HG02973 (cell line): ENCODE measurements around the gene LSM2.
A peak's percentile ranks its signal among the peaks of the same experiment; 100 is the strongest.
"Not testable (repeated sequence)": the region's sequence is repeated elsewhere in the genome, so short reads cannot be mapped to it uniquely, and the experiment has no call there.

Experiments used
- ATAC-seq: cut with Tn5 transposase; IDR thresholded peaks from one replicate; pipeline ENCODE4 v1.9.1; 2021; ENCODE audit warnings: moderate library complexity; ENCODE audit not compliant: unreplicated experiment

Gene LSM2

DNA sequence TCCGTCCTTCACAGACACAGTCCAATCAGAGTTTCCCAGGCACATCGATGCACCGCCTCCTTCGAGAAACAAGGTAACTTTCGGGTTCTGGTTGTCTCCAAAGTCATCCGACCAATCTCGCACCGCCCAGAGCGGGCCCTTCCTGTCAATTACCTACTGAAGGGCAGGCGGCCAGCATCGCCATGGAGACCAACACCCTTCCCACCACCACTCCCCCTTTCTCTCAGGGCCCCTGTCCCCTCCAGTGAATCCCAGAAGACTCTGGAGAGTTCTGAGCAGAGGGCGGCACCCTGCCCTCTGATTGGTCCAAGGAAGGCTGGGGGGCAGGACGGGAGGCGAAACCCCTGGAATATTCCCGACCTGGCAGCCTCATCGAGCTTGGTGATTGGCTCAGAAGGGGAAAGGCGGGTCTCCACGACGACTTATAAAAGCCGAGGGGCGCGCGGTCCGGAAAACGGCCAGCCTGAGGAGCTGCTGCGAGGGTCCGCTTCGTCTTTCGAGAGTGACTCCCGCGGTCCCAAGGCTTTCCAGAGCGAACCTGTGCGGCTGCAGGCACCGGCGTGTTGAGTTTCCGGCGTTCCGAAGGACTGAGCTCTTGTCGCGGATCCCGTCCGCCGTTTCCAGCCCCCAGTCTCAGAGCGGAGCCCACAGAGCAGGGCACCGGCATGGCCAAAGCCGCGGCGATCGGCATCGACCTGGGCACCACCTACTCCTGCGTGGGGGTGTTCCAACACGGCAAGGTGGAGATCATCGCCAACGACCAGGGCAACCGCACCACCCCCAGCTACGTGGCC, 20.7 kb upstream of the LSM2 start, which contains the start of gene HSPA1B:
HSPA1B (plus strand) TSS at position 453 of the 794 bp plus-strand sequence; CDS start at position 666, 213 bp downstream.
- ATAC-seq = peak; percentile 55

DNA sequence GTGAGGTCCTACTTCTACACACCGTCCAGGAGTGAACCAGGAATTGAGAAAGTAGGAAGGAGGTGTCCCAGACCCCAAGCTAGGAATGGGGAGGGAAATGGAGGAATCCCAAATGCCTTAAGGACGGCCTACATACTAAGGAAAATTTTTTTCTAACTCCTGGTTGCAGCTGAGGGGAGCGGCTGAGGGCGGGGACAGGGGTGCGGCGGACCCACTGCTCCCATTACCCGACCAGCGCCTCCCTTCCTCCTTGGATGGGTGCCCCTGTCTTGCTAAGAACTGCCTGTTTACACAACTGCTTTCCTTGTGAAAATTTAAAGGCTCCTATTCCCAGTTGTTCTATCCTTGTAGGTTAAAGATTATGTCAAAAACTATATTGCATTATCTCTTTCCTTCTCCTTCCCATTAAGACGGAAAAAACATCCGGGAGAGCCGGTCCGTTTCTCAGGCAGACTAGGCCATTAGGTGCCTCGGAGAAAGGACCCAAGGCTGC, 20.1 kb upstream of the LSM2 start:
- ATAC-seq = no peak

DNA sequence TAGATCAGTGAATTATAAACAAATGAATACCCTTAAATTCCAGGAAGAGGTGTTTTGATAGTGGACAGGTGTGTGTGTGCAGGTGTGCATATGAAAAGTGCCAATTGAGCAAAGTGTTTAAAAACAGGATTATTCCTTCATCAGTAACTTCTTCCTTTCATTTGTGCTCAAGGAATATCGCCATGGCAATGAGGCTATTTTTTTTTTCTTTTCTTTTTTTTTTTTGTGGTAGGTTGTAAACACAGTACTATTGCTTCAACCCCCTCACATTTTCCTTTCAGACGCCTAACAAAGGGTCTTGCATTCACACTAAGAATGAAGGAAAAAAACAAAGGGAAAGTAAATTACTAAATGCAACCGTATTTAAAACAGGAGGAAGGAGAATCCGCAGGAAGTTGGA, 18.8 kb upstream of the LSM2 start:
- ATAC-seq = no peak

DNA sequence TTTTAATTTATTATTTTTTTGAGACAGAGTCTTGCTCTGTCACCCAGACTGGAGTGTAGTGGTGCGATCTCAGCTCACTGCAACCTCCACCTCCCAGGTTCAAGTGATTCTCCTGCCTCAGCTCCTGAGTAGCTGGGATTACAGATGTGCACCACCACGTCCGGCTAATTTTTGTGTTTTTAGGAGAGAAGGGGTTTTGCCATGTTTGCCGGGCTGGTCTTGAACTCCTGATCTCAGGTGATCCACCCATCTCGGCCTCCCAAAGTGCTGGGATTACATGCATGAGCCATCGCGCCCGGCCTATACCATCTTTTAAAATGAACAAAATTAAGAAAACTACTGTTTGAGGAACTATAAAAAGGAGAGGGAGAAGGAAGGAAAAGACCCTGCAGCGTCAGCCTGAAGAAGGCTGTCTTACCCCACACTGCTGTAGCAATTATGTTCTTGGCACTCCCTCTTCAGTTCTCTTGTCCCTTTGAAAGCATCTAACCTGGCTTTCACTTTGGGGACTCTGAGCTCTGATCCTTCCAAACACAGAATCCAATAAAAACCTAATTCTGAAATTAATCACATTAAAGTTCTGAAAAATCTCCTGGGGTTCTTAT, 16.9 kb upstream of the LSM2 start:
- not testable (repeated sequence) for ATAC-seq

DNA sequence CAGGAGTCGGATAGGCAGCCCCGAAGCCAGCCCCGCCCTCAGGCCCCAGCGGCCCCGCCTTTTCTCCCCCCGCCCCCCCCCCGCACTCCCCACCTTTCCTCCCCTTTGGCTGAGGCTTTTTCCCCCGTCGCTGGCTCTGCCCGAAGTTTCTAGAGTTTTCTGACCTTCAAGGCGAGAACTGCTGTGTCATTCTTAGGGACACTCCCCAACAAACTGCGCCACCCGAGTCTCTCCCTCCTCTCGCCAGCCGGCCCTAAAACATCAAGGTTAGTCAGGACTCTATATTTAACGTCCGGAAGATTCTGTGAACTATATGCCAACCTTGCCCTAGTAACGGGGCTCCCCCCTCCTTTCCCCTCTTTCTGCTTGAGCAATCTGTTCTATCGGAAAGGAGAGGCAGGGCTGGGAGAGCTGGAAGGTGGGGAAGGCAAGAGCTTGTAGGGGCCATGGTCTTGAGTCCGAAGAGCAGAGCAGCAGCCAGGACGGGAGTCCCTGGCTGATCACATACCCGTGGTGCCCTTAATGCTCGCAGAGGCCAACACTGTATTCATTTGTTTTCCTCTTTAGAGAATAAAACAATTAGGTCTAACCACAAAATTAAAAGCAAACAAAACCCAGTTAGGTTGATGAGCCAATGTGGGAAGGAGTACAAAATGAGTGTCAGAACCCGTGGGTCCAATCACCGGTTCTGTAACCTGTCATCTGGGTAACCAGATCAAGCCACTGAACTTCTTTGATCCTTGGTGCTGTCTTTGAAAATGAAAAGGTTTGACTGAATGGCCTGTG, 15.5 kb upstream of the LSM2 start:
- ATAC-seq = no peak

DNA sequence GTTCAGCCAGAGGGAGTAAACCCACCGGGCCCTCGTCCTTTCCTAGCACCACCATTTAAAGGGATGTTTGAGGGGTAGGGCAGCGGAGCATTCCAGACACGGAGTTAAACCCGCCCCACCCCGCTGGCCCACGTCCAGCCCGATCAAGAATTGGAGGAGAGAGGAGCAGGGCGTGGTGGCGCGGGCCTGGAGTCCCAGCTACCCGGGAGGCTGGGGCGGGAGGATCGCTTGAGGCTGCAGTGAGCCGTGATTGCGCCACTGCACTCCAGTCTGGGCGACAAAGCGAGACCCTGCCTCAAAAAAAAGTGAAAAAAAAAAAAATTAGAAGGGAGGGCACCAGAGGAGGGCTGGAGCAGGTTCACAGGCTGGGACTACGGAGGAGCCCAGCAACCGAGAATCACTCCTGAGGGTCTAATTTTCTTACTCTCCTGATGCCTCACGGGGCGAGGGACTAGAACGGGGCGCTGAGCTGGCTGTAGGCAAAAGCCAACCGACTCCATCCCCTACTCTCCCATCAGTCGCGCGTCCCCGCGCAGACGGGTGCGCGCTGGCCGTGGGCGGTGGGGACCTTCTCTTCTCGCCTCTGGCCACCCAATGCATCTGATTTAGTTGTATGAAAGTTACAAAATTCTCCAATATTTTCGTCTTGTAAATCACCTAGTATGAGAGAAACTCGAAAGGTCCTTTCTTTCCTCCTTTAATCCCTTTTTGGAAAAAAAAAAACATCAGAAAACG, 14.7 kb upstream of the LSM2 start:
- no peak for ATAC-seq

DNA sequence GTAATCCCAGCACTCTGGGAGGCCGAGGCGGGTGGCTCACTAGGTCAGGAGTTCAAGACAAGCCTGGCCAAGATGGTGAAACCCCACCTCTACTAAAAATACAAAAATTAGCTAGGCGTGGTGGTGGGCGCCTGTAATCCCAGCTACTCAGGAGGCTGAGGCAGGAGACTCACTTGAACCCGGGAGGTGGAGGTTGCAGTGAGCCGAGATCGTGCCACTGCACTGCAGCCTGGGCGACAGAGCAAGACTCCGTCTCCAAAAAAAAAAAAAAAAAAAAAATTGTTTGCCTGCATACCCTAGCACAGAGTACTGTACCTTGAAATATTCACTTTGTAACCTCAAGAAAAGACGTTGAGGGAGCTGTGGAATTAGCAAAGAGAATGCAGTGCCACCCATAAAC, 13.6 kb upstream of the LSM2 start:
- ATAC-seq = not testable (repeated sequence)

DNA sequence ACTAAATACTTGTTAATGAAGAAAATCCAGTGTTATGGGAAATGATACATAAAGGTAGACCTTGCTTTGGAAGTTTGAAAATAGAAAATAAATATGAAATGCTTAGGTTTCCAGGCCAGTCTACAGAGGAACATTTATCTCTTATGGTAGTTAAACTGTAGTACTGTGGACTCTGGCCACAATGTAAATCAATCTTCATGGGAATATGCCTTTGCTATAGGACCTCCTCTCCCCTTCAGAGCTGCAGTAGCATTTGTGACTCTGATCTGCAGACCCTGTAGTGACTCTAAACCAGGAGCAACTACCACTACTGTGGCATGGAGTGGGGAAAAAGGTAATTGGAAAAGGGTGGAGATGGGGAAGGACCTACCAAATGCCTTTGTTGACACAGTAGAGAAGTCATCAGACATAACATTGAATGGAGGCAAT, 13.1 kb upstream of the LSM2 start:
- no peak for ATAC-seq

DNA sequence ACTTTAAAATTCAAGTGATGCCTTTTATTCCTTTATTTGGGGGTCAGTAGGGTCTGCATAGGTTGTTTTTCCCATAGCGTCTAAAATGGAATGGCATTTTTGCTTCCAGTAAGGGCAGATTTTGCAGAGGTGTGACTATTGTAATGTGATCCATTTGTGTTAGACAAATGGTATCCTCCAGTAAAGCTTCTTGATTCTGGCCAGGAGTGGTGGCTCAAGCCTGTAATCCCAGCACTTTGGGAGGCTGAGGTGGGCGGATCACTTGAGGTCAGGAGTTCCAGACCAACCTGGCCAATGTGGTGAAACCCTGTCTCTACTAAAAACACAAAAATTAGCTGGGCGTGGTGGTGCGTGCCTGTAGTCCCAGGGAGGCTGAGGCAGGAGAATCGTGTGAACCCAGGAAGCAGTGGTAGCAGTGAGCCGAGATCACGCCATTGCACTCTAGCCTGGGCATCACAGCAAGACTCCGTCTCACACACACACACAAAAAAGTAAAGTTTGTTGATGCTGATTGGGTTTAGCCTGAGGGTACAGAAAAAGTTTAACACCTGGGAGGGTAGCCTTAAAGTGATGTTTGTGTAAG, 11.3 kb upstream of the LSM2 start:
- not testable (repeated sequence) for ATAC-seq

DNA sequence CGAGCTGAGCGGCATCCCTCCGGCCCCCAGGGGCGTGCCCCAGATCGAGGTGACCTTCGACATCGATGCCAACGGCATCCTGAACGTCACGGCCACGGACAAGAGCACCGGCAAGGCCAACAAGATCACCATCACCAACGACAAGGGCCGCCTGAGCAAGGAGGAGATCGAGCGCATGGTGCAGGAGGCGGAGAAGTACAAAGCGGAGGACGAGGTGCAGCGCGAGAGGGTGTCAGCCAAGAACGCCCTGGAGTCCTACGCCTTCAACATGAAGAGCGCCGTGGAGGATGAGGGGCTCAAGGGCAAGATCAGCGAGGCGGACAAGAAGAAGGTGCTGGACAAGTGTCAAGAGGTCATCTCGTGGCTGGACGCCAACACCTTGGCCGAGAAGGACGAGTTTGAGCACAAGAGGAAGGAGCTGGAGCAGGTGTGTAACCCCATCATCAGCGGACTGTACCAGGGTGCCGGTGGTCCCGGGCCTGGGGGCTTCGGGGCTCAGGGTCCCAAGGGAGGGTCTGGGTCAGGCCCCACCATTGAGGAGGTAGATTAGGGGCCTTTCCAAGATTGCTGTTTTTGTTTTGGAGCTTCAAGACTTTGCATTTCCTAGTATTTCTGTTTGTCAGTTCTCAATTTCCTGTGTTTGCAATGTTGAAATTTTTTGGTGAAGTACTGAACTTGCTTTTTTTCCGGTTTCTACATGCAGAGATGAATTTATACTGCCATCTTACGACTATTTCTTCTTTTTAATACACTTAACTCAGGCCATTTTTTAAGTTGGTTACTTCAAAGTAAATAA, 10.6 kb upstream of the LSM2 start:
- not testable (repeated sequence) for ATAC-seq

DNA sequence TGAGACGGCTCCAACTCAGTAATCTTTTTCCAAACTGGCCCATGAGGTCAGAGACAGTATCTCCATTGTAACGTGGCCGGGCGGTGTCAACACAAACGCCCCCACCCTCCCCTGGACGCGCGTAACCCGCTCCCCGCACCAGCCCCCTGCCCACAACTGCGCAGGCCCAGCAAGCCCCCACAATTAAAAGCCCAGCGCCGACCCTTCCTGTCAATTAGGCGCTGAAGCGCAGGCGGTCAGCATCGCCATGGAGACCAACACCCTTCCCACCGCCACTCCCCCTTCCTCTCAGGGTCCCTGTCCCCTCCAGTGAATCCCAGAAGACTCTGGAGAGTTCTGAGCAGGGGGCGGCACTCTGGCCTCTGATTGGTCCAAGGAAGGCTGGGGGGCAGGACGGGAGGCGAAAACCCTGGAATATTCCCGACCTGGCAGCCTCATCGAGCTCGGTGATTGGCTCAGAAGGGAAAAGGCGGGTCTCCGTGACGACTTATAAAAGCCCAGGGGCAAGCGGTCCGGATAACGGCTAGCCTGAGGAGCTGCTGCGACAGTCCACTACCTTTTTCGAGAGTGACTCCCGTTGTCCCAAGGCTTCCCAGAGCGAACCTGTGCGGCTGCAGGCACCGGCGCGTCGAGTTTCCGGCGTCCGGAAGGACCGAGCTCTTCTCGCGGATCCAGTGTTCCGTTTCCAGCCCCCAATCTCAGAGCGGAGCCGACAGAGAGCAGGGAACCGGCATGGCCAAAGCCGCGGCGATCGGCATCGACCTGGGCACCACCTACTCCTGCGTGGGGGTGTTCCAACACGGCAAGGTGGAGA, 8.5 kb upstream of the LSM2 start, which contains the start of the genes HSPA1A and HSPA1L:
HSPA1A (plus strand) TSS at position 519 of the 814 bp plus-strand sequence; CDS start at position 733, 214 bp downstream.
HSPA1L (minus strand) TSS at position 259 of the 814 bp plus-strand sequence. CDS start 3,311 bp downstream, outside the sequence.
- ATAC-seq = no peak

DNA sequence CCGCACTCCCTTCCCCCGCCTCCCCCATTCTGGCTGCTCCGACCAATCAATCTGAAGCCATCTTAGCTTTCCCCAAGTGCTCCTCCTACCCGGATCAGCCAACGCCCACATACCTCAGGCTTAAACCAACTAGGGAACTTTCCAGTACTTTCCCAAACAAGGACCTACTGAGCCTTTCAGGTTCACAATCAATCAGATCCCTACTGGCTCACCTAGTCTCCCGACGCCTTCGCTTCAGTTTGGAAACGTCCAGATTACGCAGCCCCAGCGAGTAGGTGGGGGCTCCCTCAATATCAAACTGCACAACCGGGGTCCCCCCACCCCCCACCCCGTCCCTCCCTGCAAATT, 7.9 kb upstream of the LSM2 start:
- no peak for ATAC-seq

DNA sequence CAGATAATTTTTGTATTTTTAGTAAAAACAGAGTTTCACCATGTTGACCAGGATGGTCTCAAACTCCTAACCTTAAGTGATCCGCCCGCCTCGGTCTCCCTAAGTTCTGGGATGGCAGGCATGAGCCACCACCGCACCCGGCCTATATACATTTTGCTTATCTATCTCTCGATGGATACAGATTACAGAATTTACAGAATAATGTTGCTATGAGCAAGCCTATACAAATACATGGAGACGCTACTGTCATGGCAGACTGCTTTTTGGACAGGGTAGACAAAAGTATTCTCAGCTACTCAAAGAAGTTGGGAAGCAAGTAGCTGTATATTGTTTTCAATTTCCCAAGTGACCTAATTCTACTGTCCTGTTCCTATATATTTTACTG, 6.7 kb upstream of the LSM2 start:
- no peak for ATAC-seq

DNA sequence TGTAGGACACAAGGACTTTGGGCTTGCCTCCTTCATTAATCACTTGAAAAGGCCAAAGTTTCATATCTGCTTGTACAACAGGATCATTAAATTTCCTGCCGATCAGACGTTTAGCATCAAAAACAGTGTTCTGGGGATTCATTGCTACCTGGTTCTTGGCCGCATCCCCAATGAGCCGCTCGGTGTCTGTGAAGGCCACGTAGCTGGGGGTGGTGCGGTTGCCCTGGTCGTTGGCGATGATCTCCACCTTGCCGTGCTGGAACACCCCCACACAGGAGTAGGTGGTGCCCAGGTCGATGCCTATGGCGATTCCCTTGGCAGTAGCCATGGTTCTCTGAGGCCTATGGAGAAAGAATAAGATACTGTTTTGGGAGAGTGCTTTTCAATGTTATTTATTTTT, 4.9 kb upstream of the LSM2 start:
- no peak for ATAC-seq

DNA sequence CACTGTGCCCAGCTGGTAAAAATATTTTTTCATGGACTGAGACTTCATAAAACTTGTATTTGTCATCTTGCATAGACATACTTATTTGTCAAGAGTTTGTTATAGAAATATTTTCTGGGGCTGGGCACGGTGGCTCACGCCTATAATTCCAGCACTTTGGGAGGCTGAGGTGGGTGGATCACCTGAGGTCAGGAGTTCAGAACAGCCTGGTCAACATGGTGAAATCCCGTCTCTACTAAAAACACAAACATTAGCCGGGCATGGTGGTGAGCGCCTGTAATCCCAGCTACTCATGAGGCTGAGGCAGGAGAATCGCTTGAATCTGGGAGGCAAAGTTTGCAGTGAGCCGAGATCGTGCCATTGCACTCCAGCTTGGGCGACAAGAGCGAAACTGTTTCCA, 1.8 kb upstream of the LSM2 start:
- not testable (repeated sequence) for ATAC-seq

DNA sequence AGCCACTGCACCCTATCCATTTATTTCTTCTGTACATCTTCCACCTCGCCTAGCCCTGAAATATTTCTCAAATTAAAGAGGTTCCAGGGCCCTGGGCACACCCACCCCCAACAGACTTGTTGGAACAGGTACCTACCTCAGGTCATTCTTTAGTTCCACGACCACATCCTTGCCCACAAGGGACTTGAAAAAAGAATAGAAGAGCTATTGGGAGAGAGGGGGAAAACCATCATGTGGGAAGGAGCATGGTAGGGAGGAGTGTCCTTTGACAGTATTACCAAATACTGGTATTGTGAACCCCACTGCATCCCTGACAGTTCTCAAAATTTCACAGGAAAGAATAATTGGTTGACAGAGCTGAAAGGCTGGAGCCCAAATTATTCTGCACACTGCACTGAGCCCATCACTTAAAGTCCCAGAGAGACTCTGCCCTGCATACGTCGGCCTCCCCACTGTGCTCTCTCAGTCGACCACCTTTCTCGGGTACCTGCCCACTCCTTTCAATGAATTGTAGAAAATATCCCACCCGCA, 762 bp downstream of the LSM2 start:
- peak; percentile 18 for ATAC-seq

DNA sequence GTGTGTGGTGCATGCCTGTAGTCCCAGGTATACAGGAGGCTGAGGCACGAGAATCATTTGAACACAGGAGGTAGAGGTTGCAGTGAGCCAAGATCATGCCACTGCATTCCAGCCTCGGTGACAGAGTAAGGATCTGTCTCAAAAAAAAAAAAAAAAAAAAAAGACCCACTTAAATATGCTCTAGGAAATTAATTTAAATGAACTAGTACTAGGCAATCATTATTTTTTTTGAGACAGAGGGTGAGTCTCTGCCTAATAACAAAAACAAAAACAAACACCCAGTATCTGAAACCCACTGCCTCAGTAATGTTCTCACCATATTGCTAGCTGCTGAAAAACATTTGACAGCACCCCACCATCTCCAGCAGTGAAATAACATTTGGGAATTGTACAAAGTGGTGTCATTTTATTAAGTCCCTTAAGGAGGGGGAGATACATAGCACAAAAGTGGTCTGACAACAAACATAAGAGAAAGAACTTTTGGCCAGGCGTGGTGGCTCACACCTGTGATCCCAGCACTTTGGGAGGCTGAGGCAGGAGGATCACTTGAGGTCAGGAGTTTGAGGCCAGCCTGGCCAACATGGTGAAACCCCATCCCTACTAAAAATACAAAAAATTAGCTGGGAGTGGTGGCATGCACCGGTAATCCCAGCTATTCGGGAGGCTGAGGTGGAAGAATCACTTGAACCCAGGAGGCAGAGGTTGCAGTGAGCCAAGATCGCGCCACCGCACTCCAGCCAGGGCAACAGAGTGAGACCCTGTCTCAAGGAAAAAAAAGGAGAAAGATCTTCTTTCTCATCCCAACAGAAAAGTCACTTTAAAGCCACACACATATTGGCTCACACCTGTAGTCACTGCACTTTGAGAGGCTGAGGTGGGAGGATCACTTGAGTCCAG, 5.5 kb downstream of the LSM2 start:
- not testable (repeated sequence) for ATAC-seq
